GM04503 (cell line): ENCODE results near the gene GALNT7.

Experiments
- DNase-seq: peaks from one replicate; pipeline ENCODE4 v3.0.0-alpha.2; 2012; ENCODE audit warnings: low read depth

GALNT7 gene

DNA sequence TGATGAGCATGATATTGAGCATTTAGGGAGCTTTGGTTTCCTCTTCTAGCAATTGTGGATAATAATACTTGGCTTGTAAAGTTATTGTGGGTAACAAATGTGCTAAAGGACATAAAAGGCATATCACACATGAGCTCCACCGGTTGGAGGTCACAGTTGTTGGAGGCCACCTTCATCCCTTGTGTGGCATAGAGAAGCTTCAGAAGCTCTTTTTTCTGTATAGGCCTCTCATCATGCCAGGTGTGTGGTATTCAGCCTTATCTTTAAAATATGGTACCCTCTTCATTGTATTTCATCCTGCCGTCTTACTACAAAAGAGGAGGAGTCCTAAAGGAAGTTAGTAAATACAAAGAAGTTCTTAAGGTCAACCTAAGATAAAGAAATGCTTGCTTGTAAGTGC lies 99.1 kb downstream of the GALNT7 start:
- no peak for DNase-seq

DNA sequence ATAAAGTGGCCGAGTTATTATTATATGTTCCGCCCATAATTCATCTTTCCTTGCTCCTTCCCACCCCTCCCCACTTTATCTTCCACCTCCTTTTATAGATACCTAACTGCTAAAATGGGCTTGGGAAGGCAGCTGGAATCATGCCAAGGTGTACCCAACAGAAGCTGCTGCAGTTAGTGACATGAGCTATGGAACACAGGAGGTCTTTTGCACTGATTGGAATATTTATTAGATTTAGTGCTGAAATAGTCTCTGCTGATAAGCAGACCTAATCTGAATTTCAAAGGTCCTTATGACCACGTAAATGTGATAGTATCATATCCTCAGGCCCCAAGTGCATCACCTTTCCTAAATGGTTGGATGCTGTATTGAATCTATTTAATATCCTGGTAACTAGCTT lies 100.7 kb downstream of the GALNT7 start:
- no peak for DNase-seq

DNA sequence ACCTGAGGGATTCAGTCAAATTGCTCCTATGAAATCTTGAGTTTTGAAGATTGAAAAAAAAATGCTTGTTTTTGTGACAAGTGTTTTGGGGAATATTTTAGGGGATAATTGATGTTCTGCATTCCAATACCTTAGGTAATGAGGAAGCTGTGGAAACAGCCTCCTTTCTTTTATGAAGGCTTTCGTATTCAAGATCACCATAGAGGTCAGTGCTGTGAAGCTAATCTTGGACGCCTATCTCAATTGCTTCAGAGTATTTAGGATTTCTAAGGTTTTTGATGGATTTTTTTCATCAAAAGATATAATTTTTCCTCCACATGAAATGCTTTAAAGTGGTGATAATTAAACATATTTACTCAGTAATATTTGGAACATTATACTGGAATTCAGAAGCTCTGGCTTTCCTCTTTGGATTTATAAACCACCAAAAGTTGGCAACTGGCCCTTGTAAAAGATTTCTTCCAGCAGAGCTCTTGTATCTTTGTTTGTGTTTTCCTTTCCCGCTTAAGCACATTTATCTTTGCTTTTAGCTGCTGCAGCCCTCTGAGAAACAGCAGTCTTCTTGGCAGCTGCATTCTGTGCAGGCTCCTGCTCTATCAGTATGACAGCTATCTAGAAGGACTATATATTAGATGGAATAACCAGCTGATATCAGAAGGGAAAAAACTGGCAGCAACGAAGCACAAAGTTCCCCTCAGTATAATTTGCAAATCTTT lies 101.9 kb downstream of the GALNT7 start:
- no peak for DNase-seq

DNA sequence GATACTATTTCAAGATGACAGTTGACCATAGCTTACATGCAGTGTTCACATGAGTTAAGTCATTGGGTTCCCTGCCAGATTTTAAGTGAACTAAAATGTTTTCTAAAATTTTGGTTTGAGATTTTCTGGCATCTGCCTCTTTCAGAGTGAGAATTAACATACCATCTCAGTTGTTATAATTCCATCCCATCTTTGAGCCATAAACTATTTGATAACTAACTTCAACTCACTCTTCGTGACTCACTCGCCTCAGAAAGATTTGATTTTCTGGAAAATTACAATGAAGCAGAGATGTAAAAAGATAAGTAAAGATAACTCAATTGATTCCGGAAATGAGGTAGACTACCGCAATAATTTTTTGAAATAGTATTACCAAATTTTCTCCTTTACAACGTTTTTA lies 103.7 kb downstream of the GALNT7 start:
- no peak for DNase-seq

DNA sequence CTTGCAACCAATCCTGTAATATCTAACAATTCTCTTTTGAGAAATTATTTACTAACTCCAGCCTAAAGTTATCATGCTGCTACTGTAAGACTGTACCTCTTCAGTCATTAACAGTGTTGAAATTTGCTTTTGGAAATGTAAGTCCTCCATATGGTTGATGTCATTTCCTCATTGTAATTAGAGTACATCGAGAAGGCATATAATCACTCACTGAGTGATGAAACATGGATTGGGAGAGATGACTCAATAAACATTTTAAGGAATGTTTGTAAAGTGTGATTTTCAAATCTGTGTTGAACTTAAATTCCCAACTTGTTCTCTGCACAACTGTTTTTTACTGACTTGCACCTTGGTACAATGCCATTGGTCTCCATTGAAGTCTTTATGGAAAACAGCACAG lies 104.4 kb downstream of the GALNT7 start:
- DNase-seq = no peak

DNA sequence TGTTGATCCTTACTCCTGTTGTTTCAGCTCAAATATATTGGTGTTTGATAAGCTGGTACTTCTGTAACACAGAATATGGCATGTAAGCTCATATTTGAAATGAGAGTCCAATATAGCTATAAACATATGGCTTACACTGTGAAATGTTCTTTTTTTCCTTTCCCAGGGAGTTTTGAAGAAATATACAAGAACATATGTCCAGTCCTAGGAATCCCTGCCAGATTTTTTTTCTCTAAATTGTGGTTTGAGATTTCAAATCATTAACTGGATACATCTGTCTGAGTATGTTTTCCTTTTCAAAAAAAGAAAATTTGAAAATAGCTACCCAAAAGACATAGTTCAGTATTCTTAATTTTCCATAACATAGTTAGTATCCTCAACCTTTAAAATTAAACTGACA lies 105.3 kb downstream of the GALNT7 start:
- DNase-seq = no peak

DNA sequence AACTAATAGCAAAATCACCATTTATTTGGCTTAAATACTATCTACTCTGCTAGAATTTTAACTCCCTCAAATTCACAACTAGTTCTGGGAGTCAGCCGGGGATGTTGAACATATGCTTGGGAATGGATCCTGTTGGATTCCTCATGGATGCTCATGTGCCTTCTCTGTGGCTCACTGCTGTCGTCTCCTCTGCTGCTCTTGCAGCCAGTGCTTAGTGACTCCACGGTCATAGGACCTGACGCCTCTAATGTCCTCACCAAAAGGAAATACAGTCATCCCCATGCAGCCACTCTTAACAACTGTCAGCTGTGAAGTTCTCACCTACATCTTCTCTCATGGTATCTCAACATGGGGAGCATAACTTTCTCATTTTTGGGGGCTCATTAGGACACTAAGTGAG lies 106.1 kb downstream of the GALNT7 start:
- no peak for DNase-seq

DNA sequence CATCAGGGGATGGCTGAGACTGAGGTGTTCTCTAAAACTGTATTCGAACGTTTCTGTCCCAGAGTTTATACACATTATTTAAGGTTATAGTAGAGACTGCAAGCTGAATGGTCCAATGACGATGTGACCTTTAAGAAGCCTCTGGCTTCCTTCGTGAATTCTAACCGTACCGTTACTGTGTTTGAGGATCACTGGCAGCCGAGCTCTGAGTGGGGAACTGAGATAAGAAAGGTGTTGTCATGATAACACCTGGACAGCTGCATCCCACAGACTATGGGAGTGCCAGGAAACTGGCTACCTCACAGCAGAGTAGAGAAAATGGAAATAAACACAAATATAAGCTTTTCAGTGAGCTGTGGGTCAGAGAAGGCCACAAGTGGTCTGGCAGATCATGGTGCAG lies 106.5 kb downstream of the GALNT7 start:
- no peak for DNase-seq

DNA sequence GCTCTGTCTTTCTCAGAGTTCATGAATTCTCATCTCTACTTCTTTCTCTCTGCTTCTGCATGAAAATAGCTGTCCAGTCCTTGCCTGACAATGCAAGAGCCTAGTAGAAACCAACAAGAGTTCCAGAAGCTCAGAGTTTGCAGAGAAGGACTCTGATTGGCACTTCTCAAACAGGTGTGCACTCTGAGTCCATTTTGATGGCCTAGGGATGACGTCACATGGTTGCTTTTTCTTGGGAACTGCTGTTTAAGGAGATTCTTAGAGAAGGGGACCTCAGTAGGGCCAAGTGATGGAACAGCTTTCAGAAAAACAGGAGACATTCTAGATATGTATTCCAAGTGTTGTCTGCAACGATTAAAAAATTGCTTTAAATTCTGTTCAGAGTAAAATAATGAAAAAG lies 108.7 kb downstream of the GALNT7 start:
- DNase-seq = no peak

DNA sequence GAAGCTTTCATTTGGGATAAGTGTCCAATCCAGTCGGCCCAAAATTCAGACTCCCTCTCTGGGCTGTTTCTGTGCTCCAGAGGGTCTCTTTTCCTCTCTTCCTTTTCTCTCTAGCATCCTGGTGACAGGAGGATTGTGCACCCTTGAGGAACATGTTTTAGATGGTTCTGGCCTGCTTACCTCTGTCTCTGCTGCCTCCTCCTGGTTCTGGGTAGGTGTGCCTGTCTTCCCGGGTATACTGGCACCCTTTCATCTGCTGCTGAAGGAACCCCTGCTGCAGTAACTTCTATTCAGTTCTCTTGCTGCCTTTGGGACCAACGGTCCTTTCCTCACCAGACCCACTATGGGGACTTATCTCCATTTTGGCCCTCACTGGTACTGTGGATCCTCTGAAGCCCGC lies 112.4 kb downstream of the GALNT7 start:
- no peak for DNase-seq

DNA sequence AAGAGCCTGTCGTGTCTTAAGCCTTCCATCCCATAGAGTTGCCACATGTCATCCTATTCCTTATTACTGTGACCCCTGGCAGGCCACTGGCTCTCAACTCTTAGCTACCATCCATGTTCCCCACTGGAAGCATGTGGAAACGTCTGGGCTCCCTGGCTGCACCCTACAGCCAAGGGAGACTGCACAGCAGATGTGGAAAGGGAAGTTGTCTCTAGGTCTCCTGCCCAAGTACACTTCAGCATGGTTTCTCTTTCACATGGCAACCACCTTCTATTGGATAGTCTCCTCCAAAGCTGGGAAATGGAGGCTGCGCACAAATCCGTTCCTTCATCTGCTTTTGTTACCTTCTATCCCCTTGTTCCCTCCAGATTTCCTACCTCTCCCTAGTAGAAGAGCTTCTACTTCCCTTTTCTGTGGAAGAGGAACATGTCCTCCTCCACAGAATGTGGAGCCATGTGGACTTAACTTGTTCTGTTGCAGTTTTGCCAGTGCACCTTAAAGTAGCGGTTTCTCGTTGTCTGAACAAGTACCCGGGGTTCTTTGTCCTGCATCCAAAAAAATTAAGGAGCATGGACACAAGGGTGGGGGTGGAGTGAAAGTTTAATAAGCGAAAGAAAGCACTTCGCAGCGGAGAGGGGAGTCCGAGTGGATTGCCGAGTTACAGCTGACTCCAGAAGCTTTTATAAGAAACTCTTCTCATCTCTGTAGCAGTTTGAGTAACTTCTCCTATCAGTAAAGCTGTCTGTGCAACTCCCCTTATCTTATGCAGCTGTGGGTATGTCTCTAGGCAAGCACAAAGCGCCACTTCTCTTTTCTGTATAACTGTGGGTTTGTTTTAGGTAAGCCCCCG lies 113.0 kb downstream of the GALNT7 start:
- DNase-seq = no peak

DNA sequence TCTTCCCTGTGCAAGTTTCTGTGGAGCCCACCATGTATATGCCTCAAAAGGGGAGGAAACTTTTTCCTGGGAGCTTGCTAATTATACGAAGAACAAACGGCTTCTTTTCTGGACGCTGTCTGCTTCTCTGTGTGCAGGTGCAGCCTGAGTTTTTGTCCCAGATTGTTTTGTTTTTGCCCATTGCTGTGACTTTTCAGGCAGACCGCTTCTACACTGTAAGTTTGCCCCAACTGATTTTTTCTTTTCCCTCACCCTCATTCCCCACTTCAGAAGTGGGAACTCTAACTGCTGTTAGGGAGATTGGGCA lies 113.6 kb downstream of the GALNT7 start:
- DNase-seq = no peak

DNA sequence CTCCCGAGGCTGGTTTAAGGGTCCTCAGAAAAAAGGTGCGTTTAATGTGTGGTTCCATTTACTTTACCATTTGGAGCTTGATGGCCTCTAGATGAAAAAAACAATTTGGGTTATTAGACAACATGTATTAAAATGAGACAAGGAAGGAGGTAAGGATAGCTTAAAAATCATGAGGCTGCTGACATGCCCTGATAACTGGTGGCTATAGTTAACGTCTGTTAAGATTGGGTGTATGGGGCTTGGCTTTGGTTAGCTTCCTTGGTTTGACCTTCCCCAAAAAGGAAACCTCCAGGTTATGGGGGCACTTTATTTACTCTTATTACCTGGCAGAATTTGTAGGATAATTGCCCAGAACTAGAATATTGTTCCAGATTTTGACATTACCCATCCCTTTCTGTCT lies 114.0 kb downstream of the GALNT7 start:
- DNase-seq = no peak

DNA sequence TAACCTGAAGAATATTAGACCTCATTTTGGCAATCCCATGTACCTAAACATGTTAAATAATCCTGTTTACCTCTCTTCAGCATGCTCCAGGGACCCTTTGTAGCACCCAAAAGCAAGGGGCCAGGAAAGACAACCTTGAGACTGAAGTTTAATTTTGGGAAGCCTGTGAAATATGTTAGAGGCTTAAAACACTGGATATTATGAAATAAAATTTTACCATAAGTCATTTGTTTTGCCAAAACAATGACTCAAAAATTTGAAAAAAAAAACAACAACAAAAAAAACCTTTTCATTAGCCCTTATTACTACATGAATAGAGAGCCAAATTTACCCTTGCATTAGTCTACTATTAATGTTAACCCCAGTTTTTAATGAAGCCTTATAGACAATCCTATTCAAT lies 115.9 kb downstream of the GALNT7 start:
- DNase-seq = no peak

DNA sequence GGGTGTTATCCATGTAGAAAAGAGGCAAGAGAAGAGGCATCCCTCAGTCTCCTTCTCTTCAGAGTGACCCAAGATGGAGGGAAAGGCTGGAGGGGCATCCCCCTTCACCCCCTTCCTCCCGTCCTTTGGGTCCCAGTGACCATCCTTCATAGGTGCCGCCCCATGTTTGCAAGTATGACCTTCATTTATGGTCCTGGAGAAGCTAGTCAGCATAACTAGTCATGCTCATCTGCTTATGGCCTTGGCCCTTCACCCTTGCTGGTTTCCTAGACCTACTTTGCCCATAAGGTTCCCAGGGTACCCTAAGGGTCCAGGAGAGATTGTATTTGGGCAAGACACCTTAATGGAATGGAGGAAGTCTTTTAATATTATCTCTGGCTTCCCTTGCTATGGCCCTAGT lies 118.9 kb downstream of the GALNT7 start:
- no peak for DNase-seq

DNA sequence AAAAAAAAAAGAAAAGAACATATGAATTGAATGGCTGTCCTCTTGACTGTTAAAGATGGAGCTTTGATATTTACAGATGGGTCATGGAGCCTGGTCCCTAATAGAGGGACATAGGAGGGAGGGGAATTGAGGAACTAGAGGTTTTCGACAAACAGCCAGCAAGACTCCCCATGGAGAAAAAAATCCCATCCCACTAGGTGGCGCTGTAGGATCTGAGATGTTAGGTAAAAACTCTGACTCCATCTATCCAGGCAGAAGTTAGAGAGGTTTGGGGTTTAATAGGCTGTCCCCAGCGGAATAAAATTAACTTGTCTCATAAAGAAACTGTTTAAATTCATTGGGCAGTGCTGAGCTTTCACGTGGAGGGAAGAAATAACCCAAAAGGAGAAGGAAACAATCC lies 119.7 kb downstream of the GALNT7 start:
- DNase-seq = no peak

DNA sequence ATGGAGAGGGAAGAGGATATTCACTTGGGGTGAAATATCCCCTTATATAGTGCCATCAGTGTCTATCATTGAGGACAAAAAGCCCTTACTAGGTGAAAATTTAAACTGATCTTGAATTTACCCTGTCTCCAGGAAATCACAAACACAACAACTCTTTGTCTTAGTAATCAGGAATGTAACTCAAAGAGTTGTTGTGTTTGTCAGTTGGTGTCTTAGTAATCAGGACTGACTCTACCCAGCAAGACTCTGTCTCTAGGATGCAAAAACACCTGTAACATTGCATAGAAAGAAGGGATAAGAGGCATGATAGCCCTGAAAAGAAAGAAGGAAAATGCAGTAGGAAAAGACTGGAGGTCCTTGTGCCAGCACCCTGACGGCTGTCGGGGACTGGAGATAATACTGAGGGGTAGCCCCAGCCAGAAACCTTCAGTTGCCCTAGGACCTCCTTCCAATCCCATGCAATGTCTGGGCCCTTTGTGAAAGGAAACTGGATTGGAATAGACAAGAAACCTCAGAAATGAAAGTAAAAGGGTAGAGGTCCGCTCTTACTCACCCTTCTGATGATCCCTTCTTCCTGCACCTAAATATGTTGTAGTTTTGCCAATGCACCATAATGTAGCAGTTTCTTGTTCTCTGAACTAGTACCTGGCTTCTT lies 120.2 kb downstream of the GALNT7 start:
- no peak for DNase-seq

DNA sequence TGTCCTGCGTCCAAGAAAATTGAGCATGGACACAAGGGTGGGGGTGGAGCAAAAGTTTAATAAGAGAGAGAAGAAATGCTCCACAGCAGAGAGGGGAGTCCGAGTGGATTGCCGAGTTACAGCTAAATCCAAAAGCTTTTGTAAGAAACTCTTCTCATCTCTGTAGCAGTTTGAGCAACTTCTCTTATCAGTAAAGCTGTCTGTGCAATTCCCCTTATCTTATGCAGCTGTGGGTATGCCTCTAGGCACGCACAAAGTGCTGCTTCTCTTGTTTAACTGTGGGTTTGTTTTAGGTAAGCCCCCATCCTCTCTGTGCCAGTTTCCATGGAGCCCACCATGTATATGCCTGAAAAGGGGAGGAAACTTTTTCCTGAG lies 120.7 kb downstream of the GALNT7 start:
- no peak for DNase-seq

DNA sequence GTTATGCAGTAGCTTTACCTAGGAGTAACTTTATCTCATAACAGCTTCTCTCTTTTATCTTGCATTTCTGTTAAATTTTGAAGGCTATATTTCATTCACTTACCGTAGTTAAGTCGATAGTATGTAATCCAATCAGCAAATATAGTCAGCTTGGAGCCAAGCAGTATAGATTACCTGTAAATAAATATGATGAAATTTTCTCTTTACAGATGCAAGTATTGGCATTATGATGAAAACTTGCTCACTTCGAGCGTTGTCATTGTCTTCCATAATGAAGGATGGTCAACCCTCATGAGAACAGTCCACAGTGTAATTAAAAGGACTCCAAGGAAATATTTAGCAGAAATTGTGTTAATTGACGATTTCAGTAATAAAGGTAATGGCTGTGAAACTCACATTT lies 123.3 kb downstream of the GALNT7 start:
- no peak for DNase-seq

DNA sequence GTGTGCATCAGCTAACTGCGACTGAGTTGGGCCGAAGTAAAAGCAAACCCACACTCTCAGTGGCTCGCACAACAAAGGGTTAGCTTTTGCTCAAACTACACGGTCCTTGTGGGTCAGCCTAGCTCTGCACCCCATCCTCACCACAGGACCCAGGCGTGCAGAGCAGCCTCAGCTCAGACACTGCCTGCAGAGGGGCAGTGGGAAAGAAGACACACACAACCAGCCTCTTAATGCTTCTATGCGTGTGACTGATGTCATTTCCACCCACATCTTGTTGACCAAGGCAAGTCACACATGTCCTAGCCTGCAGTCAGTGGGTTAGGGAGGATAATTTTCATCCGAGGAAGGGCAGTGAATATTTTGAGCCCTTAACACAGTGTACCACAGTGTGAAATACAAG lies 125.1 kb downstream of the GALNT7 start:
- DNase-seq = no peak

DNA sequence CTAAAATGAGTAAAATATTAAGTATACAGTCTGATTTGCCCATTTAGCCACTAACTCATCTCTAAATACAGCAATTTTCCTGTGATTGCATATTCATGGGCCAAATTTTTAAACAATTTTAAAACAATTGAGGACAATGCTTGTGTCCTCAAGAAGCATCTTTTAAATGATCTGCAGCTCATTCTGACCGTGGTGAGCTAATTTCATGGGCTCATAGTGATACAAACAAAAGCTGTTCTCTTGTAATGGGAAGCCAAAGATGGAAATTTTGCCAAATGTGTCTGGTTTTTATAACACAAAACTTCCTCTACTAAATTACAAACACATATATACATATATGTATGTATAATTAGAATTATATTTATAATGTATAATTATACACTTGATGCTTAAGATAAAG lies 125.8 kb downstream of the GALNT7 start:
- DNase-seq = no peak

DNA sequence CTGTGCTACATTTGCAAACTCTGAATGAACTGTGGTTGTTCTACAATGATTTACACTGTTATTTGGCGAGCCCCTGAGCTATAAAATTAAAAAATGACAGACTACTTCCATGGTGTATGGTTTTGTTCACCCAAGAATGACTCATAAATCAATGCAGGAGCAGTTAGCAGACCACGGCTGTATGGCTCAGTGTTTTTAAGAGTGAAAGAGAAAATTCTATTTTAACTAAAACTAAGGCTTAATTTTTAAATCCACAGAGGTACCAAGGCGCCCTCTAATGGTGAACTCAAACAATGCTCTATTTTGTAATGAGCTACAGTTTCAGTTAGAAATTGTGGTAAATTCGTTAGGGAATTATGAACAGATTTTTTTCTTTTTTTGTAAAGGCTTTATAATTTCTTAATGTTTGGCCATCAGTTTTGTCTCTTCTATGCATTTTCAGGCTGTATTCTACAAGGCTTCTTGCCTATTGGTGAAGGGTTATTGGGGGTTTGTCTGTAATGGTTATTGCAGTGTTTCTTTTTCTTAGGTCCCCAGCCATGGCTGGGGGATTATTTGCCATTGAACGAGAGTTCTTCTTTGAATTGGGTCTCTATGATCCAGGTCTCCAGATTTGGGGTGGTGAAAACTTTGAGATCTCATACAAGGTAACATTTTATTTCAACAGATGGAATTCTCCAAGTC lies 133.0 kb downstream of the GALNT7 start:
- no peak for DNase-seq

DNA sequence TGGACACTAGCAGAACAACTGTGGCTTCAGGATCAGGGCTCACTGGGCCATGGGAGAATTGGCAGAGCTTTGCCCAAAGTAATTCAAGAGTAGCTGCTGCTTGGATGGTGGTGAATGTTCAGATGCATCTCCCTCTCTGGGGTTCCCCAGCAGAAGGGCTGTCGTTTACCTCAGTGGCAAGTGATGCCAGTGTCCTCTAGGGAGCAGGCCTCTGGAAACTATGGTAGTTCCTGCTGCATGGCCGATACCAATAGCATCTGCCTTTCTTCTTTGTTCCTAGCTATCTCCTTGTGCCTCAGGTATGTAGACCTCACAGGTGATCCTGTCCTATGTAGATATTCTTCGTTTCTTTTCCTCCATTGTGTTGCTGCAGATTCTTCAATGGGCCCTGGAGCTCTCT lies 139.2 kb downstream of the GALNT7 start:
- DNase-seq = no peak
